Activated CD4-positive, alpha-beta T cell treated with anti-CD3 and anti-CD28 coated beads, Interleukin-2, amount 50 U/mL, for 4 hours (primary cell): ENCODE data around the gene PID1.

Source experiments
- DNase-seq, 2 experiments: peaks; one replicate each; pipeline ENCODE4 v3.0.0-alpha.2; 2020

PID1 gene

GRCh38 chr2:229257985-229258384, 13.1 kb downstream of the PID1 start:
- no peak for DNase-seq

GRCh38 chr2:229256376-229256775, 14.7 kb downstream of the PID1 start:
- no peak for DNase-seq

- DNase-seq = no peak
Measured at GRCh38 chr2:229254206-229254605, 16.9 kb downstream of the PID1 start.

- DNase-seq = no peak
Measured at GRCh38 chr2:229252996-229253395, 18.1 kb downstream of the PID1 start.

GRCh38 chr2:229252280-229252679, 18.8 kb downstream of the PID1 start:
- no peak for DNase-seq

GRCh38 chr2:229249536-229249935, 21.6 kb downstream of the PID1 start:
- no peak for DNase-seq

GRCh38 chr2:229246334-229246733, 24.8 kb downstream of the PID1 start:
- DNase-seq = no peak

- DNase-seq = no peak
Measured at GRCh38 chr2:229244975-229245374, 26.1 kb downstream of the PID1 start.

GRCh38 chr2:229243890-229244560, 27.1 kb downstream of the PID1 start:
- no peak for DNase-seq

GRCh38 chr2:229240984-229241491, 30.0 kb downstream of the PID1 start:
- no peak for DNase-seq

GRCh38 chr2:229239021-229239420, 32.1 kb downstream of the PID1 start:
- DNase-seq = no peak

GRCh38 chr2:229237270-229237669, 33.8 kb downstream of the PID1 start:
- DNase-seq = no peak

GRCh38 chr2:229235131-229235914, 35.8 kb downstream of the PID1 start:
- DNase-seq = no peak

GRCh38 chr2:229231885-229232284, 39.2 kb downstream of the PID1 start:
- DNase-seq = no peak

- no peak for DNase-seq
Measured at GRCh38 chr2:229231328-229231868, 39.7 kb downstream of the PID1 start.

- DNase-seq = no peak
Measured at GRCh38 chr2:229230911-229231310, 40.2 kb downstream of the PID1 start.

- no peak for DNase-seq
Measured at GRCh38 chr2:229230256-229230655, 40.8 kb downstream of the PID1 start.

GRCh38 chr2:229226382-229226781, 44.7 kb downstream of the PID1 start:
- no peak for DNase-seq

- no peak for DNase-seq
Measured at GRCh38 chr2:229223107-229223506, 48.0 kb downstream of the PID1 start.

GRCh38 chr2:229221641-229222040, 49.4 kb downstream of the PID1 start:
- DNase-seq = no peak

GRCh38 chr2:229220254-229220653, 50.8 kb downstream of the PID1 start:
- DNase-seq = no peak

- no peak for DNase-seq
Measured at GRCh38 chr2:229218329-229218921, 52.7 kb downstream of the PID1 start.

- DNase-seq = no peak
Measured at GRCh38 chr2:229212241-229212640, 58.8 kb downstream of the PID1 start.

- no peak for DNase-seq
Measured at GRCh38 chr2:229210641-229211040, 60.4 kb downstream of the PID1 start.
